Cardiac fibroblast (primary cell): ENCODE measurements around the gene ASCL2.

Source experiments
- DNase-seq, 2 donors: peaks; one replicate each; pipeline versions ENCODE4 v3.0.0 to v3.0.0-alpha.2; 2010; ENCODE audit warnings: low read depth in 2 of 2
- H3K4me3 ChIP-seq, 2 donors: replicated peaks in 1 of 2; 1 replicate in 1 of 2; 2 replicates in 1 of 2; pipeline ENCODE4 v1.5.1; 2011; ENCODE audit warnings: low read depth in 2 of 2, low read length in 2 of 2, mild to moderate bottlenecking in 2 of 2, moderate library complexity in 1 of 2
- CTCF ChIP-seq: IDR thresholded peaks from one replicate; pipeline ENCODE4 v1.5.1; 2011; ENCODE audit warnings: low read depth, mild to moderate bottlenecking, low read length, inconsistent platforms

The ASCL2 gene

GRCh38 chr11:2256951-2257700 lies 13.3 kb downstream of the ASCL2 start:
- DNase-seq: no peak

GRCh38 chr11:2256293-2256913 lies 14.0 kb downstream of the ASCL2 start:
- no peak for TF ChIP-seq CTCF
- DNase-seq: no peak
- no peak overlapping the region for H3K4me3 ChIP-seq

More at GRCh38 chr11:2256951-2257700, 13.3 kb downstream of the ASCL2 start:
- H3K4me3 ChIP-seq: no peak overlapping the region
- TF ChIP-seq CTCF: no peak

- no peak for DNase-seq
- no peak for TF ChIP-seq CTCF
- no peak overlapping the region for H3K4me3 ChIP-seq
Measured at GRCh38 chr11:2252018-2252417, 18.4 kb downstream of the ASCL2 start.

GRCh38 chr11:2251138-2251537 lies 19.2 kb downstream of the ASCL2 start:
- DNase-seq: no peak
- no peak for TF ChIP-seq CTCF
- H3K4me3 ChIP-seq: no peak overlapping the region

- no peak for TF ChIP-seq CTCF
- H3K4me3 ChIP-seq: no peak overlapping the region
- no peak for DNase-seq
Measured at GRCh38 chr11:2250485-2250884, 19.9 kb downstream of the ASCL2 start.

GRCh38 chr11:2250041-2250440 lies 20.3 kb downstream of the ASCL2 start:
- H3K4me3 ChIP-seq: no peak overlapping the region
- no peak for TF ChIP-seq CTCF
- no peak for DNase-seq
